Measurements from ENCODE around the gene HOXC10.
A peak's percentile ranks its signal among the peaks of the same experiment; 100 is the strongest.

The HOXC10 gene

DNA sequence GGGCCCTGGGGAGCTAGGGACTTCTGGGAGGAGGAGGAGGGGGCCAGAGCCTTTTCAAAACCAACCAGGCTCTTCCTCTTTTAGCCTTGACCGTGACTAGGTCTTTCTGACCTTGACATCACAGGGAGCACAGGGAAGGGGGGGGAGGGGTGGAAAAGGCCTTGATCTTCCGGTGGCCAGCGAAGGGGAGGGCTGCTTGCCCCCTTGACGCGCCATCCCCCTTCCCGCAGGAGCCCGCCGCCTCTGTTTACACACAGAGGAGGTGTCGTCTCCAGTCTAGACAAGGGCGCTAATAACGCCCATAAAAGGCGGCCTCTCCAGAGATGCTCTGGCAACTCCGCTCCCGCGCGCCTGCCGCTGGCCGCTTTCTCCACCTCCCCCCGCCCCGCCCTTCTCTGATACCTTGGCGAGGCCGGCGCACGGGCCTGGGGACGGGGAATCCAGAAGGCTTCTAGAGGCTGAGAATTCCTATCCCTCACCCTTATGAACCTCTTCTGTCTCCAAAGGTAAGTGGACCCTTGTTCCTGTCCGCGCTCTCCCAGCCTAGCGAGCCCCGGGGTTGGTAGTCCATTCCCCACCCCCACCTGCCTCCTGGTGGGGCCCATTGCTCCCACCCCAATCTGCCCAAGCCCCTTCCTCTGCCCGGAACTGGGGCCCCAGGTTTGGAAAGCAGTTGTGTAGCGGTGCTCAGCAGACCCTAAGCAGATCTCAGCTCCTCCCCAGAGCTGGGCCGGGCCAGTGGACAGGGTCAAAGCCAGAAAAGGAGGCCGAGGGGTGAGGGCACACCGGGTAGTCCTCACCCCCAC lies 35.1 kb upstream of the HOXC10 start:
- in situ Hi-C loops (cut with MboI; ENCODE audit: low pct_unique_long_range_greater_than_20kb, low sequenced_read_pairs): no loop called here
- DNase-seq: no peak

DNA sequence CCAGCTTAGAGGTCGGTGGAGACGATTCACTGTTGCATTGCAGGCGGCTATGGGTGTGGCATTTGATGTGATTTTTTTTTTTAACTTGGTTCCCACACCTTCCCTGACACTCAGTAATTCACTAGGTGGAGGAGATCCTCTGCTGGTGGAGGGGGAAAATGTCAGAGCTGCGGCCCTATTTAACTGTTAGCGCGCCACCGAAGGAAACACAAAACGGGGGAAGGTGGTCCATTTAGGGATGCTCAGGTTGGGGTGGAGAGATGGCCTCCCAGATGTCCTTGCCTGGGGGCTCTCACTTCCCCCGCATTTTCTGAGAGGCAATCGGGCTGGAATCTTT lies 34.5 kb upstream of the HOXC10 start:
- in situ Hi-C loops (cut with MboI; ENCODE audit: low pct_unique_long_range_greater_than_20kb, low sequenced_read_pairs): no loop called here

DNA sequence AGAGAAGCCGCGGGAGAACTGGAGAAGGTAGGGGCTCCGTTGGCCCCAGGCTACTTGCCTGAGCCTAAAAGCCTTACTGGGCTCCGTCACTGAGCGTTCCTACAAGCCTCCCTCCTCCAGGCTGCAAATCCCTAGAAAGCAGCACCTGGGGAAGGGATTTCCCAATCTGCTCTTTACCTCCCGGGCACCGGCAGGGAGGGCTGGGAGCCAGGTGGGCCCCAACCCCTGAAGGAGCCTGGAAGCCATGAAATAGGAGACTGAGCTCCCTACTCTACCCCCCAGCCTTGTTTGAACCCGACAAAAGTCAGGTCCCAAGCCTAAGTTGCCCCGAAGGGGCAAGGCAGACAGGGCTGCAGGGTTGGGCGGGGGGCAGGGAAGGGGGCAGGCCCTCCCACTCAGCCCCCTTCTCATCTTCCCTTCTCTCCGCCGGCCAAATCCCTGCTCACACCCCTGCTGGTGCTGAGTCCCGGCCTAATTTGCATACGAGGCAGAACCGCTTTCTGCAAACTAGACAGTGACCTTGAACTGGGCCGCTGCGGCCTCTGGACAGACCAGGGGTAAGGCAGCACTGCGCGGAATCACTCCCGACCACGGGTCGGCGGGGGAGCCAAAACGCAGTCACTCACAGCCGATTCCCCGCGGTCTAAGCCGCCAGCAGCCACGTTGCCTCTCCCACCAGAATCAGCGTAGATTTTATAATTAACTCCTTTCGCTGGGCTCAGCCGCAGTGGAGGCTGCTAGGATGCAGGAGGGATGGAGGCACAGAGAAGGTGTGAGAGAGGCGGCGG lies 34.0 kb upstream of the HOXC10 start:
- in situ Hi-C loops (cut with MboI; ENCODE audit: low pct_unique_long_range_greater_than_20kb, low sequenced_read_pairs): no loop called here
- no peak for DNase-seq

More for the DNA sequence above, 34.5 kb upstream of the HOXC10 start:
- DNase-seq: no peak

DNA sequence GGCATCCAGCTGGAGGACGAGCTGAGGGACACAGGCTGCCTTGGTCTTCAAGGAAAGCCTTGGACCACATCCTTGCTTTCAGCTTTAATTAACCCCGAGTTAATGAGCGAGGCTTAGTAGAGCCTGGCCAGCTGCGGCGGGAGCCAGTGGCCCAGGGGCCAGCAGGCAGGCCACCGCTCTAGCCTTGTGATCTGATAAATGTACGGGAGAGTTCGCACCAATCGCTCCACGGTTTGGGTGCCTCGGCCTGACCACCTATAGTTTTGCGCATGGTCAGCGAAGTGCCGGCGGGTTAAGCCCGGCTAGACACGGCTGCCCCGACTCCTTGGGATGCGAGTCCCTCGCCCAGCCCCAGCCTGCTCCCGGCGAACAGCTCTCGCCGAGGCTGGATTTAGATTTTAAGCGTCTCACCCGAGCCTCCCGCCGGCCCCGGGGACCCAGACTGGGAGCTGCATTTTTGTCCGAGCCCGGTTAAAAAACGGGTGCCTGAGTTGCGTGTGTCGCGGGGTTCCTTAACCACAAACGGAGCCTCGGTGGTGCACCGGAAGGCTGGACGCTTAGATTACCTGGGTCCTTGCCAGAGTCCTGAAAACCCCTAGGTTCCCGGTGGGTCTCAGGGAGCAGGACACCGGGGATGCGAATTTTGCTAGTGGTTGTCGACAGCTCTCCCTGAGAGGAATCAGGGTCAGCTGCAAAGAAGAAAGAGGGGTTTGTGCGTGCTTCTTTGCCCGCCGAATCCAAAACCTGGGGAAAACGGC lies 33.2 kb upstream of the HOXC10 start:
- in situ Hi-C loops (cut with MboI; ENCODE audit: low pct_unique_long_range_greater_than_20kb, low sequenced_read_pairs): no loop called here
- DNase-seq: no peak

DNA sequence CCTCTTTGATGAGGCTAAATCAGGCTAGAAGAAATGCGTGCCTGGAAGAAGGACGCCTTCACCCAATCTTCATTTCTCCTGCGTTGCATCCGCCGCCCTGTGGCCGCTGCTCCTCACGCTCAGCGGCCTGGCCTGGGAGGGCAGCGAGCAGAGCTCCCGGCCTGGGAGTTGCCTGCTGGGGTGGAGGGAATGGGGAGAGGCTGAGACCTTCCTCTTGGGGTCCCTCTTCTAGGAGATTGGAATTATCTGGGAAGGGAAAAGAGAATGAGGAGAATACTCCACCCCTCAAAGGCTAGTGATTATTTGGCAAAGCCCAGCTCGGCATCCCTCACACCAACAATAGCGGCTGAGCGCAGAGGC lies 32.6 kb upstream of the HOXC10 start:
- in situ Hi-C loops (cut with MboI; ENCODE audit: low pct_unique_long_range_greater_than_20kb, low sequenced_read_pairs): no loop called here
- no peak for DNase-seq

DNA sequence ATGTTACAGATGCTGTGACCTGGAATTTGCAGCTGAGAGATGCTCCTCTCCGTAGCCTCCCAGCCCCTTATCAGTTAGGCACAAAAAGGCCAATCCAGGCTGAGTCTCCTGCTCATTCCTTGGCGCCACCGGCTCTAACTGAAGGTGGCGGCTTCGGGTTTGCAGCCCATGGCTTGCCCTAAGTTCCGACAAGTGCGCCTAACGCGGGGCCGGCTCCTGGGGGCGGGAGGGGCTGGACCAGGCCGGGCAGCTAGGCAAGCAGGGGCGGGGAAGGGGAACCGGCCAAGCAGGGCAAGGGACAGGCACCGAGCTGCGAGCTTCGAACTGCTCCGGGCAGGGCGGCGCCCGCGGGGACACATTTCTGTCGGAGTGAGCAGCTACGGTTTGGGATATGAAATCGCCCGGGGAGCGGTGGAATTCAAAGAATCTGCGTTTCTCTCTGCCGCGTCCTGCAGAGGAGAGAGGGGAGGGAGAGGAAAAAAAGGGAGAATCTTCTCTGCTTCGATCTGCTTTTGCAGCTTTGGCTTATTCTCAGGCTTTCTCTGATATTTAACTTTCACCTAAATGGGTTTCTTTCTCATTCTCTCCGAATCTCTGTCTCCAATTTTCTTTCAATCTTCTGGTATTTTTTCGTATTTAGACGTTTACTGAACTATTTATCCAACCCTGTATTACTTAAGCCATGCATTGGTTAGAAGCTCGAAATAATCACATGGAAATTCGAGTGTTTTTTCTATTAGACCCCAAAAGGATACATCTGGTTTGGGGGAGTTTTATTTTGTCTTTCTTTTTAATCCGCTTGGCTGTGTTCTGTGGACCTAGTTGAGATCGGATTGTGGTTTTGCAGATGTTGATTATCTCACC lies 31.8 kb upstream of the HOXC10 start:
- in situ Hi-C loops (cut with MboI; ENCODE audit: low pct_unique_long_range_greater_than_20kb, low sequenced_read_pairs): no loop called here
- DNase-seq: no peak

DNA sequence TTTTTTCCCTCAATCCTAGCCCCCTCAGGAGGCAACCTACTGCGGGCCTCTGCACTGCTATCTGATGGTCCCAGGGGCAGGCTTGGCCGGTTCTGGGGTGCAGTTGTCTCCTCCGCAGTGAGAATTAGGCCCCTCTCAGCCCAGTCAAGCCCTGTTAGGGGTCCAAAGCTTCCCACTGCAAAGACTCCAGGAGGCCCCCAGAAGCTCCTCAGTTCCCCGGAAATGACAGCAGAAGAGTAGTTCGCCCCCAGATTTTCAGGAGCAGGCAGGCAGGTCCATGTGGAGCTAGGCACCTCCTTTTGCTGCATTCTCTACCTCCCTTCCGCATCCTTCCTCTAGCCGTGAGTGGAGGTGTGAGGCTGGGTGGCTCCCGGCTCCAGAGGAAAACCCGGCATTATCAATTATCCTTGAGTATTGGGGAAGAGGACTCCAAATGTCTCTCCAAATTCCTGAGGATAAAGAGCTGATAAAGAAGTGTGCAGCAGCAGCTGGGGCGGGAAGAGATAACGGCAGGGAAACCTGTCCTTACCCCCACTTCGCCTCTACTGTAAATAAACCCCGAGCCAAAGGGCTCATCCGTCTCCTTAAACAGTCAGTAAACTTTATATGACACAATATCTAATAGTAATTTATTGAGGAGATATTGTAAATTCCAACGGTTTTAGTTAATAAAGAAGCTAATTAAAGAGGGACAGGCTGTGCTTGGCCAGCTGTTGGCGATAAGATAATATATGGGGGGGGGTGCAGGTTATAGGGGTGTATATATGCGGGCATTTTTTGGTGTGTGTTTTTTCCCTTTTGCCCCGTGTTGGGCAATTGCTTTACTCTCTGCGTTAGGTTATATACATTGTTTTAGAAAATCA lies 30.9 kb upstream of the HOXC10 start:
- in situ Hi-C loops (cut with MboI; ENCODE audit: low pct_unique_long_range_greater_than_20kb, low sequenced_read_pairs): no loop called here
- no peak for DNase-seq

DNA sequence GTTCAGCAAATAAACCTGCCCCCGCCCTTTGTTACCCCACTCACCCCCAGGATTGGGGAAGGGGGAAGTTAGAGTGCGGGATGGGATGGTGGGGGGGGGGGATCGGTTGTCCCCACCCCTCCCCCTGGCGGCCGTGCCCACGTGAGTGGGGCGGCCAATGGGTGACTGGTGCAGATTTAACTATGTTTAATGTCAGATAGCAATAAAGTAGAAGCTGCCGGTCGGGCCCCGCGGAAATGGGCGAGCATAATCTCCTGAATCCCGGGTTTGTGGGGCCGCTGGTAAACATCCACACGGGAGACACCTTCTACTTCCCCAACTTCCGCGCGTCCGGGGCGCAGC lies 30.3 kb upstream of the HOXC10 start, which contains the start of gene HOXC12:
HOXC12 (plus strand) TSS at position 210 of the 342 bp plus-strand sequence; CDS start at position 237, 27 bp downstream.
- in situ Hi-C loops (cut with MboI; ENCODE audit: low pct_unique_long_range_greater_than_20kb, low sequenced_read_pairs): no loop called here
- no peak for DNase-seq

DNA sequence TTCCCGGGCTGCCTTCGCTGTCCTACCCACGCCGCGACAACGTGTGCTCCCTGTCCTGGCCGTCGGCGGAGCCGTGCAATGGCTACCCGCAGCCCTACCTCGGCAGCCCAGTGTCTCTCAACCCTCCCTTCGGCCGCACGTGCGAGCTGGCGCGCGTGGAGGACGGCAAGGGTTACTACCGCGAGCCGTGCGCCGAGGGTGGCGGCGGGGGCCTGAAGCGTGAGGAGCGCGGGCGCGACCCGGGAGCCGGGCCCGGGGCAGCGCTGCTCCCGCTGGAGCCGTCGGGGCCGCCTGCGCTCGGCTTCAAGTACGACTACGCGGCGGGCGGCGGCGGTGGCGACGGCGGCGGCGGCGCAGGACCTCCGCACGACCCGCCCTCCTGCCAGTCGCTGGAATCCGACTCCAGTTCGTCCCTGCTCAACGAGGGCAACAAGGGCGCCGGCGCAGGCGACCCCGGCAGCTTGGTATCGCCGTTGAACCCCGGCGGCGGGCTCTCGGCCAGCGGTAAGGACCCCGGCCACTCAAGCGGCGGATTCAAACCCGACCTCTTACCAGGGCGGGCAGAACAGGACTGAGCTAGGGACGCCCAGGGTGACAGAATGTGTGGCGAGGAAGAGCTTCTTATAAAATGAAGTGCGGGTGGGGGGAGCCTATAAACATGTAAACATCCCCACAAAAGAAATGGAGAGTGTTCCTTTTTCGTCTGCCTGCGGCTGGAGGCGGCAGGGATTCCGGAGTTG lies 29.7 kb upstream of the HOXC10 start:
- in situ Hi-C loops (cut with MboI; ENCODE audit: low pct_unique_long_range_greater_than_20kb, low sequenced_read_pairs): no loop called here
- DNase-seq: no peak

DNA sequence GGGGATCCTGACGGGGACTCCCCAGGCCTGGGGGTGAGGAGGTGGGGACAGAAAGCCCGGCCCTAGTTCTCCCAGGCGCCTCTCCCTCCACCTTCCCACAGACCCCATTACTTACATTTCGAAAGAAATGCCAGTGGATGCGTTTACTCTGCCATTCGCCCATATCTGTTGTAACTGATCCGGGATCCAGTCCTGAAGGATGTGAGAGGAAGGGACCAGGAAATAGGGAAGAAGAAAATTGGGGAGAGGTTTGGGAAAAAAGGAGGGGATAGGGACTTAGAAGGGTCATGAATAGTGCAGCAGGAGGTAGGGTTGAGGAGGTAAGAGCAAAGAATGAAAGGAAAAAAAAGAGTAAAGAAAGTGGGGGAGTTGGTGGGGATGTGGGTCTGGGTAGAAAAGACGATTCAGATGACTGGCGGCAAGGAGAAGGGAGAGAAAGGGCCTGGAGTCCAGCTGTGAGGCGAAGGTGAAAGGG lies 29.1 kb upstream of the HOXC10 start:
- in situ Hi-C loops (cut with MboI; ENCODE audit: low pct_unique_long_range_greater_than_20kb, low sequenced_read_pairs): no loop called here
- no peak for DNase-seq

DNA sequence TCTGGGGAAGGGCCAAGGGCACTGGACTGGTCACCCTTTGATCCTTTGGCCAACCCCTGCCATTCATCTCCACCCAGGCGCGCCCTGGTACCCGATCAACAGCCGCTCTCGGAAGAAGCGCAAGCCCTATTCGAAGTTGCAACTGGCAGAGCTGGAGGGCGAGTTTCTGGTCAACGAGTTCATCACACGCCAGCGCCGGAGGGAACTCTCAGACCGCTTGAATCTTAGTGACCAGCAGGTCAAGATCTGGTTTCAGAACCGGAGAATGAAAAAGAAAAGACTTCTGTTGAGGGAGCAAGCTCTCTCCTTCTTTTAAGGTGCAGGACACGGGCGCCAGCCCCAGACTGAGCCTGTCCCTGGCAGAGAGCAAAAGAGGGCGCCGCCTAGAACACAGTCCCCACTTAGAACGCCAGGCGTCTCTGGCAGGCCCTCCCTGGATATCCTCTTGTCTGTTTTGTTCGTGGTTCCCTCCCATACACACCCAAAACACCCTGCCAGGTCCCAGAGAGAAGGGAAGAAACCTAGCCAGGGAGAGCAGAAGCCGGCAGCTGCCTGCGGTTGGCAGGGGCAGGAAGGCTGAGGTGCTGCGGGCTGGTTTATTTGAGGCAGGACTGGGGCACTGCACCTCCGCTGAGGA lies 28.6 kb upstream of the HOXC10 start:
- DNase-seq: peak; percentile 84
- in situ Hi-C loops (cut with MboI; ENCODE audit: low pct_unique_long_range_greater_than_20kb, low sequenced_read_pairs): no loop called here

DNA sequence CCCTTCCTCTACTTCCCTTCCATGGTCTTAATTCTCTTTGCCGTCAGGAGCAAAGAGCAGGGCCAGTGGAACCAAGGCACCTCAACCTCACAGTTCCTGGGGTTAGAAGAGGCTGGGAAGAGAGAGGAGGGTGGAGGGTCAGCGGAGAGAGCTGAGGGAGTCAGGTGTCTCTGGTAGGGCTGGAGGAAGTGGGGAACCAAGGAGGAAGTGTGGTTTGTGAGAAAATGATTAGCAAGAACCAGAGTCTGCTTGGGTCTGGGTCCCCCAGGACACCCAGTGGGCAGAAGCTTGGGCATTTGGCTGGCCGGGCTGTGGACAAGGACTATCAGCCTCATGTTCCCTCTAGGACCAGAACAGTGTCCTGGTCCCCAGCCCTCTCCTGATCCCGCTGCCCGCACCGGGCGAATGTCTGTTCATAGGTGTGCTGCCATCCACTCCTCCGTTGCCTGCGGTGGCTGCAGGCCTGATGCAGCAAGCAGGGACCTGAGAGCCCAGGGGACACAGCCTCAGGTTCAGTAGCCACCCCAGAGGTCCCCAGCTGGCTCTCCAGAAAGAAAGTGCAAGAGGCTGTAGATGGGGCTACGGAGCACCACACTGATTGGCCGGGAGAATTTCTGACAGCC lies 27.9 kb upstream of the HOXC10 start:
- no peak for DNase-seq
- in situ Hi-C loops (cut with MboI; ENCODE audit: low pct_unique_long_range_greater_than_20kb, low sequenced_read_pairs): no loop called here

DNA sequence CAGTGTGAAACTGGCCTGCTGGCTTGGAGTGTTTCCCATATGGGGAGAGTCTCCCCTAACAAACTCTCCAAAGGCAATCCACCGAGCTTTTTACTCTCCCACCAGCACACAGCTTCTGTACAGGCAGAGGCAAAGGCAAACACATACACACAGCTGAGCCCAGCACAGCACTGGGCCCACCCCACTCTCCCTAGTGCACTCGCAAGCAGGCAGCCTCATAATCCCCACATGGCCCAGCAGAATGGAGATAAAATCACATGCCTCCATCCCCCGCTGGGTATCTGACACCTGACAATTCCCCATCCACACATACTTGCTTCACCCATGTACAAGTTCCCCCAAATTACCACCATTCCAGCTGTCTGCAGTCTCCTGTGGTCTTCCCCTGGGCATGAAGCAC lies 26.8 kb upstream of the HOXC10 start:
- DNase-seq: no peak
- in situ Hi-C loops (cut with MboI; ENCODE audit: low pct_unique_long_range_greater_than_20kb, low sequenced_read_pairs): no loop called here

DNA sequence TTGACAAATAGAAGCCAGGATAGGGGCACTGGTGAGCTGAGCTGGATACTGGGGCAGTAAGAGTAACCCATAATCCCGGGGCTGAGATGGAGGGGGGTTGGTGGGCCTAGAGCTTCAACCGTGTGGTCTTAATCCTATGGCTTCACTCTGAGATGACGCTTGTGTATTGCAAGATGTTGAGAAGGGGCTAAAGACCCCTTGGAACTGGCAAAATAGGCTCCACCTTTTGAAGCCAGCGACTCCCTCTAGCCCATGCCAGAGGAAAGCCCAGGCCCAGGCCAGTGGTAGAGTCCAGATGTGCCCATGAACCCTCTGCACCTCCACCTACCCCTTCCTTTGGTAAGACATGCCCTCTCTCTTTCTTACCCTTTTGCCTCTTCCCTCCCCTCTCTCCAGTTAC lies 25.6 kb upstream of the HOXC10 start:
- DNase-seq: no peak
- in situ Hi-C loops (cut with MboI; ENCODE audit: low pct_unique_long_range_greater_than_20kb, low sequenced_read_pairs): no loop called here

DNA sequence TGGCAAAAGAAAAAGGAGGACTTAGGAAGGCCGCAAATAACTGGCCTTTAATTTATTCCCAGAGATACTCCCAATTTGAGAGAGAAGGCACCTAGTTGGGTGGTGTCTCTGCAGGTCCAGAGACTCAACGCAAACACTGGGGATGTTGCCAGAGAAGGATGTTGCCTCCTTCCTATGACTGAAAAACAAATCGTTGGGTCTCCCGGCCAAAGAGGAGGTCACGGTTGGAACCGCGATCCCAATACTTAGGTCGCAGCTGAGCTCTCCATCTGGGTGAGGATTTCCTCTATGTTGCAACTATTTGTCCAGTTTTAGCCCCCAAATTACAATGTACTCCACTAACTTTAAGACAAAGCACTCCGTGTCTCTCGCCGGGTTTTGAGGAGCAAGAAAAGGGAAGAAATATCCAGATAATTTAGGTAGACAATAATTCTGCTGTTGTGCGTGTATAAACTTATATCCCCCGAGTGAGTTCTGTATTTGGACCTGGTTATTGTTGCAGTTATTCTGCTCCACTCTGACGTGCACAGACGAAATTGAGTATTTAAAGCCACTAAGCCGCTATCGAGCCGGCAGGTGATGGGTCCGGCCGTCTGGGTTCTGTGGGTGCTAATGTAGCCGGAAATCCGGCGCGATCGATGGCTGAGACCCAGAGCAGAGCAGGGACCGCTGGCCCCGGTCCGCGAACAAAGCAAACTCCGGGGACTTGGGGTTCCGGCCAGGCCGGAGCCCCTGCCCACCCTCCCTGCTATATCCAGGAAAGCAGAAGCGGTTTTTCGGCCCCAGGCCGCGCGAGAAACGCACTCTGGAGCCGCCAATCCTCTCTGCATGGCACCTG lies 24.5 kb upstream of the HOXC10 start:
- no peak for DNase-seq
- in situ Hi-C loops (cut with MboI; ENCODE audit: low pct_unique_long_range_greater_than_20kb, low sequenced_read_pairs): no loop called here
